H9 (cell line): ENCODE data around the gene MAD1L1. TPM values are rescaled to one million over a fixed set of nuclear protein-coding genes. Genes with fewer than 3 reads are reported as not detected.

Experiments
- DNase-seq: peaks from one replicate; pipeline ENCODE4 v3.0.0-alpha.2; 2017
- H2AFZ ChIP-seq: one replicate; pipeline ENCODE4 v1.6.1; 2013; ENCODE audit warnings: mild to moderate bottlenecking, low read length, control low read depth, moderate library complexity
- H2AK5ac ChIP-seq: 2 replicates; pipeline ENCODE4 v1.6.1; 2013; ENCODE audit warnings: low read length, control low read depth, mixed read lengths; ENCODE audit not compliant: insufficient read length
- H2BK120ac ChIP-seq: one replicate; pipeline ENCODE4 v1.6.1; 2013; ENCODE audit warnings: low read depth, mild to moderate bottlenecking, low read length, control low read depth, inconsistent platforms; ENCODE audit not compliant: poor library complexity, severe bottlenecking
- H2BK12ac ChIP-seq: 2 replicates; pipeline ENCODE4 v1.6.1; 2013; ENCODE audit warnings: low read length, control low read depth, mixed read lengths, low read depth; ENCODE audit not compliant: insufficient read length
- H2BK15ac ChIP-seq: 2 replicates; pipeline ENCODE4 v1.6.1; 2013; ENCODE audit warnings: low read depth, low read length, control low read depth
- H2BK20ac ChIP-seq: one replicate; pipeline ENCODE4 v1.6.1; 2013; ENCODE audit warnings: low read depth, mild to moderate bottlenecking, low read length, control low read depth, inconsistent platforms; ENCODE audit not compliant: poor library complexity, severe bottlenecking
- H2BK5ac ChIP-seq: 2 replicates; pipeline ENCODE4 v1.6.1; 2013; ENCODE audit warnings: low read length, control low read depth, mixed read lengths; ENCODE audit not compliant: insufficient read length
- H3K14ac ChIP-seq: 2 replicates; pipeline ENCODE4 v1.6.1; 2013; ENCODE audit warnings: low read length, control low read depth; ENCODE audit not compliant: insufficient read depth
- H3K18ac ChIP-seq: 2 replicates; pipeline ENCODE4 v1.6.1; 2013; ENCODE audit warnings: low read depth, mild to moderate bottlenecking, mixed read lengths, low read length, control low read depth; ENCODE audit not compliant: insufficient read length
- H3K23ac ChIP-seq: 2 replicates; pipeline ENCODE4 v1.6.1; 2013; ENCODE audit warnings: low read length, control low read depth, mixed read lengths, low read depth; ENCODE audit not compliant: insufficient read length
- H3K23me2 ChIP-seq: 2 replicates; pipeline ENCODE4 v1.6.1; 2013; ENCODE audit warnings: low read depth, mild to moderate bottlenecking, mixed read lengths, low read length, control low read depth; ENCODE audit not compliant: insufficient read length, poor library complexity, severe bottlenecking
- H3K27ac ChIP-seq: 2 replicates; pipeline ENCODE4 v1.5.1; 2013; ENCODE audit warnings: low read length, control low read depth, mixed read lengths, low read depth; ENCODE audit not compliant: insufficient read length
- H3K27me3 ChIP-seq: 2 replicates; pipeline ENCODE4 v1.6.1; 2013; ENCODE audit warnings: low read length, control low read depth, inconsistent platforms; ENCODE audit not compliant: insufficient read depth
- H3K4ac ChIP-seq: 2 replicates; pipeline ENCODE4 v1.6.1; 2013; ENCODE audit warnings: low read depth, mild to moderate bottlenecking, control low read depth, inconsistent platforms, low read length, moderate library complexity
- H3K4me1 ChIP-seq: 2 replicates; pipeline ENCODE4 v1.6.1; 2013; ENCODE audit warnings: low read length, control low read depth, inconsistent platforms; ENCODE audit not compliant: insufficient read depth
- H3K4me2 ChIP-seq: 2 replicates; pipeline ENCODE4 v1.6.1; 2013; ENCODE audit warnings: low read length, control low read depth, mixed read lengths; ENCODE audit not compliant: insufficient read length, insufficient read depth
- H3K56ac ChIP-seq: 2 replicates; pipeline ENCODE4 v1.6.1; 2013; ENCODE audit warnings: low read depth, mild to moderate bottlenecking, mixed read lengths, low read length, control low read depth; ENCODE audit not compliant: insufficient read length
- H3K79me1 ChIP-seq: 2 replicates; pipeline ENCODE4 v1.6.1; 2013; ENCODE audit warnings: low read depth, mild to moderate bottlenecking, moderate library complexity, low read length, control low read depth, inconsistent platforms; ENCODE audit not compliant: insufficient read depth, poor library complexity, severe bottlenecking
- H3K79me2 ChIP-seq: 2 replicates; pipeline ENCODE4 v1.6.1; 2013; ENCODE audit warnings: low read length, control low read depth, inconsistent platforms; ENCODE audit not compliant: insufficient read depth
- H3K9ac ChIP-seq: 2 replicates; pipeline ENCODE4 v1.6.1; 2013; ENCODE audit warnings: low read length, control low read depth, mixed read lengths; ENCODE audit not compliant: insufficient read length; ENCODE audit errors: extremely low read depth
- H3K9me3 ChIP-seq: one replicate; pipeline ENCODE4 v1.6.1; 2013; ENCODE audit warnings: low read depth, low read length, inconsistent platforms; ENCODE audit not compliant: control insufficient read depth
- H3T11ph ChIP-seq: one replicate; pipeline ENCODE4 v1.6.1; 2013; ENCODE audit warnings: mild to moderate bottlenecking, low read length, control low read depth, inconsistent platforms
- H4K20me1 ChIP-seq: one replicate; pipeline ENCODE4 v1.6.1; 2013; ENCODE audit not compliant: control insufficient read depth, insufficient read length, insufficient read depth
- H4K5ac ChIP-seq: 2 replicates; pipeline ENCODE4 v1.6.1; 2013; ENCODE audit warnings: low read depth, mild to moderate bottlenecking, mixed read lengths, low read length, control low read depth; ENCODE audit not compliant: insufficient read length
- H4K8ac ChIP-seq: replicated peaks from 2 replicates; pipeline ENCODE4 v1.6.1; 2013; ENCODE audit warnings: low read length, control low read depth, mixed read lengths, low read depth; ENCODE audit not compliant: insufficient read length
- H4K91ac ChIP-seq: 2 replicates; pipeline ENCODE4 v1.6.1; 2013; ENCODE audit warnings: low read depth, mild to moderate bottlenecking, moderate library complexity, mixed read lengths, low read length, control low read depth; ENCODE audit not compliant: insufficient read length
- H3K27ac Mint-ChIP-seq, 3 experiments: 2 replicates in 2 of 3; 3 replicates in 1 of 3; pipeline ENCODE4 v1.8.0; 2020 to 2021; ENCODE audit warnings: mixed read lengths in 3 of 3, mild to moderate bottlenecking in 1 of 3, moderate library complexity in 1 of 3
- H3K27me3 Mint-ChIP-seq: 2 replicates; pipeline ENCODE4 v1.8.0; 2021; ENCODE audit warnings: low read depth, mild to moderate bottlenecking, moderate library complexity, mixed read lengths
- H3K36me3 Mint-ChIP-seq, 3 experiments: 2 replicates in 2 of 3; 3 replicates in 1 of 3; pipeline ENCODE4 v1.8.0; 2020 to 2021; ENCODE audit warnings: low read depth in 3 of 3, mixed read lengths in 3 of 3; ENCODE audit not compliant: insufficient read depth in 1 of 3
- H3K4me1 Mint-ChIP-seq, 2 experiments: 2 replicates each; pipeline ENCODE4 v1.8.0; 2020; ENCODE audit warnings: mixed read lengths in 2 of 2
- H3K4me3 Mint-ChIP-seq, 2 experiments: 2 replicates in 1 of 2; 3 replicates in 1 of 2; pipeline ENCODE4 v1.8.0; 2020 to 2021; ENCODE audit warnings: mild to moderate bottlenecking in 2 of 2, mixed read lengths in 2 of 2, moderate library complexity in 1 of 2
- H3K9me3 Mint-ChIP-seq, 2 experiments: 2 replicates in 1 of 2; 3 replicates in 1 of 2; pipeline ENCODE4 v1.8.0; 2020; ENCODE audit warnings: mild to moderate bottlenecking in 2 of 2, mixed read lengths in 2 of 2, moderate library complexity in 1 of 2
- CTCF ChIP-seq: fragments of 200-600 bp; sonication (generic); conservative IDR thresholded peaks from 3 replicates; pipeline ENCODE4 v1.8.0; 2021; ENCODE audit warnings: antibody characterized with exemption, mild to moderate bottlenecking
- WGBS: extraction: QIAGEN DNeasy Blood & Tissue Kit; methylation state at CpG from one replicate; pipeline ENCODE4 v1.1.7; 2013; ENCODE audit warnings: missing lambda C conversion rate, low lambda C conversion rate, mixed read lengths; ENCODE audit not compliant: insufficient read length; ENCODE audit errors: extremely low coverage; 5-methylcytosine and 5-hydroxymethylcytosine counted together
- total RNA-seq: library from RNA; stranded (reverse); gene quantifications from 2 replicates; pipeline ENCODE4 v1.2.1, GENCODE V29; 2021

MAD1L1 gene
- total RNA-seq, 1 experiment from 2014 or later, result 39.0 TPM

GRCh38 chr7:1940402-1940786, 292.4 kb downstream of the MAD1L1 start:
- H3K9me3 Mint-ChIP-seq, result peaks cover 12 to 16% of the 10 kb centered on the region in 2 experiments
- no peaks in the 10 kb centered on the region for H3K27me3 ChIP-seq
- peaks cover 2% of the 10 kb centered on the region; the same call in 1 of the 2 replicates for H3K4me1 ChIP-seq
- no peak overlapping the region for H2AFZ ChIP-seq
- no peaks in the 10 kb centered on the region for H3K79me1 ChIP-seq
- no peak overlapping the region for H2AK5ac ChIP-seq
- H3K36me3 Mint-ChIP-seq, result peaks cover 12 to 18% (median 13%) of the 10 kb centered on the region in 3 experiments
- no peak overlapping the region for H3K4me2 ChIP-seq
- no peak overlapping the region for H3K56ac ChIP-seq
- no peak overlapping the region for H4K91ac ChIP-seq
- no peak overlapping the region for H3K18ac ChIP-seq
- no peak for TF ChIP-seq CTCF
- H2BK12ac ChIP-seq, result no peak overlapping the region
- no peak overlapping the region for H3K23ac ChIP-seq
- no peak overlapping the region for H3K4ac ChIP-seq
- peaks cover 8% of the 10 kb centered on the region for H3K9me3 ChIP-seq
- H3K27me3 Mint-ChIP-seq, result no peaks in the 10 kb centered on the region
- no peak overlapping the region for H4K5ac ChIP-seq
- H2BK120ac ChIP-seq, result no peak overlapping the region
- H3K4me1 Mint-ChIP-seq, result peaks cover 25 to 34% of the 10 kb centered on the region in 2 experiments
- no peak overlapping the region for H3K9ac ChIP-seq
- H3K4me3 Mint-ChIP-seq, result no peak overlapping the region
- DNase-seq, result no peak
- no peak overlapping the region for H4K8ac ChIP-seq
- no peak overlapping the region for H2BK5ac ChIP-seq
- H3K79me2 ChIP-seq, result no peaks in the 10 kb centered on the region
- H4K20me1 ChIP-seq, result no peaks in the 10 kb centered on the region
- H2BK15ac ChIP-seq, result no peak overlapping the region
- no peak overlapping the region for H3K14ac ChIP-seq
- no peak overlapping the region for H3K27ac Mint-ChIP-seq
- H2BK20ac ChIP-seq, result no peak overlapping the region
- H3K27ac ChIP-seq, result no peak overlapping the region
- no peaks in the 10 kb centered on the region for H3K23me2 ChIP-seq
- WGBS, result no CpG with 5 or more reads among the region's 21 CpGs
- H3T11ph ChIP-seq, result no peak overlapping the region
